Parathyroid adenoma (tissue), 2 donors: ENCODE measurements around the gene ZBTB34.

Source experiments
- H2AFZ ChIP-seq: fragments of 300-600 bp; sonication (generic); one replicate; pipeline ENCODE4 v1.7.0; 2017; ENCODE audit warnings: antibody characterized with exemption, mild to moderate bottlenecking
- H3K27ac ChIP-seq: fragments of 300-600 bp; sonication (generic); one replicate; pipeline ENCODE4 v1.7.0; 2017
- H3K27me3 ChIP-seq: fragments of 300-600 bp; sonication (generic); one replicate; pipeline ENCODE4 v1.7.0; 2017; ENCODE audit warnings: low read length; ENCODE audit not compliant: control insufficient read depth, insufficient read depth
- H3K36me3 ChIP-seq: fragments of 300-600 bp; sonication (generic); one replicate; pipeline ENCODE4 v1.7.0; 2017; ENCODE audit warnings: low read length; ENCODE audit not compliant: control insufficient read depth, insufficient read depth
- H3K4me1 ChIP-seq: fragments of 300-600 bp; sonication (generic); one replicate; pipeline ENCODE4 v1.7.0; 2017; ENCODE audit warnings: control low read depth
- H3K4me2 ChIP-seq: fragments of 300-600 bp; sonication (generic); one replicate; pipeline ENCODE4 v1.7.0; 2017; ENCODE audit warnings: low read length
- H3K4me3 ChIP-seq: fragments of 300-600 bp; sonication (generic); one replicate; pipeline ENCODE4 v1.7.0; 2017; ENCODE audit warnings: low read depth, low read length
- H3K79me2 ChIP-seq: fragments of 300-600 bp; sonication (generic); one replicate; pipeline ENCODE4 v1.7.0; 2017; ENCODE audit warnings: control low read depth
- H3K9ac ChIP-seq: fragments of 300-600 bp; sonication (generic); one replicate; pipeline ENCODE4 v1.7.0; 2017; ENCODE audit warnings: mild to moderate bottlenecking
- H3K9me3 ChIP-seq: fragments of 300-600 bp; sonication (generic); one replicate; pipeline ENCODE4 v1.7.0; 2017; ENCODE audit warnings: low read length; ENCODE audit not compliant: control insufficient read depth
- TF ChIP-seq, protein P1 (sequence below): fragments of 300-600 bp; sonication (generic); IDR thresholded peaks from one replicate; pipeline ENCODE4 v1.7.0; 2017; ENCODE audit warnings: antibody characterized with exemption, mild to moderate bottlenecking
- donor health status: primary hyperparathyroidism.

ZBTB34 gene

DNA sequence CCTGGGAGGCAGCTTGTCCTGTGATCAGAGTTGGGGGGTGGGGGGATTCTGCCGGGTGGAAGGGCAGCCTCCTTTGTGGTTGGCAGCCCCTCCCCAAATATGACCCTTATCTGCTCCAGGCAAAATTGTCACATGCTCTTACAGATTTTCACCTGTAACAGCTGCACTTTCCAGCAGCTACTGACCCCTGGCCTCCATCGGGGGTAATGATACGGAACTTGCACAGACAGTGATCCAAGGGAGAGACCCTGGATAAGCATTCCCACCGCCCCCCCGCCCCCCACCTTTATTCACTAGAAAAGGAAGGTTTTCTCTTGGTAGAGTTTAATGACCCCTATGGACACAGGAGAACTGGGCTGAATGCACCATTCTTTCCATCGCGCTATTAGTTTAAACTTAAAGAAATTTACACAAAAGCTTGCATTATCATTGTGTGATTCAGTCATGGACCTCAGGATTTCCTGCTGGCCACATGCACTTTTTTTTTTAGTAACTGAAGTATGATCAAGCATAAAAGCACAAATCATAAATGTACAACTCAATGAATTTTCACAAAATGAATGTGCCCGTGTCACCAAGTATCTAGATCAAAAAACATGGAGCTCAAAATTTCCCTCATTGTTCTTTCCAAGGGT, 10.7 kb upstream of the ZBTB34 start:
- H3K9ac ChIP-seq: no peak overlapping the region
- TF ChIP-seq, protein P1, sequence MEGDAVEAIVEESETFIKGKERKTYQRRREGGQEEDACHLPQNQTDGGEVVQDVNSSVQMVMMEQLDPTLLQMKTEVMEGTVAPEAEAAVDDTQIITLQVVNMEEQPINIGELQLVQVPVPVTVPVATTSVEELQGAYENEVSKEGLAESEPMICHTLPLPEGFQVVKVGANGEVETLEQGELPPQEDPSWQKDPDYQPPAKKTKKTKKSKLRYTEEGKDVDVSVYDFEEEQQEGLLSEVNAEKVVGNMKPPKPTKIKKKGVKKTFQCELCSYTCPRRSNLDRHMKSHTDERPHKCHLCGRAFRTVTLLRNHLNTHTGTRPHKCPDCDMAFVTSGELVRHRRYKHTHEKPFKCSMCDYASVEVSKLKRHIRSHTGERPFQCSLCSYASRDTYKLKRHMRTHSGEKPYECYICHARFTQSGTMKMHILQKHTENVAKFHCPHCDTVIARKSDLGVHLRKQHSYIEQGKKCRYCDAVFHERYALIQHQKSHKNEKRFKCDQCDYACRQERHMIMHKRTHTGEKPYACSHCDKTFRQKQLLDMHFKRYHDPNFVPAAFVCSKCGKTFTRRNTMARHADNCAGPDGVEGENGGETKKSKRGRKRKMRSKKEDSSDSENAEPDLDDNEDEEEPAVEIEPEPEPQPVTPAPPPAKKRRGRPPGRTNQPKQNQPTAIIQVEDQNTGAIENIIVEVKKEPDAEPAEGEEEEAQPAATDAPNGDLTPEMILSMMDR: no peak
- H3K9me3 ChIP-seq: no peaks in the 10 kb centered on the region
- H3K27ac ChIP-seq: no peak overlapping the region
- H3K36me3 ChIP-seq: no peaks in the 10 kb centered on the region
- H3K4me3 ChIP-seq: no peak overlapping the region
- H3K4me1 ChIP-seq: no peaks in the 10 kb centered on the region
- no peaks in the 10 kb centered on the region for H3K79me2 ChIP-seq
- no peaks in the 10 kb centered on the region for H3K27me3 ChIP-seq
- no peak overlapping the region for H3K4me2 ChIP-seq
- H2AFZ ChIP-seq: no peak overlapping the region

DNA sequence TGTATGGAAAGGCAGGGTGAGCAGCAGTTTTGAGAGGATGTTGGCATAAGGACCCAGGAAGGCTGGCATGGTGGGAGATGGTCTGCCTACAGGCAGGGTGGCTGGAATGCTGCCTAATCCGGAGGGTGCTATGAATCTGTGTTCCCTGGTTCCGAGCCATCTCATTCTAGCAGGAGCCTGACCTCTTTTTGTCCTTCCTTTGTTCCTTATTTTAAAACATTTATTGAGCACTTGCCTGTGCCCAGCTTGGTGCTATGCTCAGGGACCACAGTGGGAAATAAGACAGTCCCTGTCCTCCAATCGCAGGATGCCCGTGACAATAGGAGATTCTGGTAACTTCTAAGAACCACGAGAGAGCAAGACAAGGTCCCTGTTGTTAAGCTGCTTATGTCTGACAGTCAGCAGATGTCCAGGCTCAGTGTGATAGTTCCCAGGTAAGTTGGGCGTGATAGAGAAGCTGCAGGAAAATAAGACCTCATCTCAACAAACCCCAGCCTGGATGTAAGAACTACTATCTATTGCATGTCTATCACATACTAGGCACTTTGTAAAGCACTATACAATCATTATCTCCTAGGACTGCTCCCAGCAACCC, 9.1 kb upstream of the ZBTB34 start:
- Histone ChIP-seq H3K4me3 (no peak overlapping the region), H3K79me2 (no peaks in the 10 kb centered on the region), H3K9ac (no peak overlapping the region), H3K4me1 (no peaks in the 10 kb centered on the region), H3K36me3 (no peaks in the 10 kb centered on the region), H3K4me2 (no peak overlapping the region), H3K27ac (no peak overlapping the region), H2AFZ (no peak overlapping the region), H3K27me3 (no peaks in the 10 kb centered on the region), H3K9me3 (no peaks in the 10 kb centered on the region)
- TF ChIP-seq, protein P1: no peak

DNA sequence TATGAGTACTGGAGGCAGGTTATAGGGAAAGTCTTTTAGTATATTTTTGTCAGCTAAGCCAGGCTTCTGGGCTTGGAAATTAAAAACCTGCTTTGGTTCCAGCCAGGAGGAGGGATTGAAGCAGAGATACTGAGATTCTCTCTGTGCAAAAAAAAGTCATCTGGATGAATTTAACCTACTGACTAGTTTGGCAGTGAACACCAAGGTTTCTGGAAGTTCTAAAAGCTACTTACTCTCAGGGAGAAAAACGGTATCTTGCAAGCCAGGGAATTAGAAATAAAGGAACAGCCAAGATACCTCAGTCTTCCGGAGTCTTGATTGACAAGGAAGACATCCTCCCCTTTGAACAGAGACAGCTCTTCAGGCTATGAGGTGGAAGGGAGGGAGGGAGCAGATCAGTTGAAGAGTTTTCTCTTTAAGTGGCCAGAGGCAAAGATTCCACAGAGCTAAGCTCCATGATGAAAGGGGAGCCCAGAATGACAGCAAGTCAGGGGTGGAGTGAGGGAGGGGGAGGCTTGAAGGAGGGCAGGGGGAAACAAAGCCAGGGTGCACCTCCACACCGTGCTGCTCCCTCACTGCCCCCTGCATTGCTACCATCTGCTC, 8.3 kb upstream of the ZBTB34 start:
- Histone ChIP-seq H3K27ac (no peak overlapping the region), H3K9ac (no peak overlapping the region), H3K36me3 (no peaks in the 10 kb centered on the region), H3K4me3 (no peak overlapping the region), H3K79me2 (no peaks in the 10 kb centered on the region), H3K27me3 (no peaks in the 10 kb centered on the region), H3K4me1 (no peaks in the 10 kb centered on the region), H3K9me3 (no peaks in the 10 kb centered on the region), H3K4me2 (no peak overlapping the region), H2AFZ (no peak overlapping the region)
- TF ChIP-seq, protein P1: no peak

DNA sequence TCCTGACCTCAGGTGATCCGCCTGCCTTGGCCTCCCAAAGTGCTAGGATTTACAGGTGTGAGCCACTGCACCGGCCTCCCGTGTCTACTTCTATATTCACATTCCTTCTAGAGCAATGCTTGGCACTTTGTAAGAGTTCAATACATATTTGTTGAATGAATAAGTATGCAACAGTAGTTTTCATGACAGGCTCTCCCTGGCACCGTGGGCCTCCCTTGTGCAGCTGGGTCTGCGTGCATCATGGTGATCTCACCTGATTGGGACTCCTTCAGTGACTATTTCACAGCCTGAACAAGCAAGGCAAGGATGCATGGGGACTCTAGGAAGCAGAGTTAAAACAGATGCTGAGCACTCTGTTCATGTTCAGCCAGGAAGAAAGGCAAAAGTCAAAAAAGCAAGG, 6.8 kb upstream of the ZBTB34 start:
- no peaks in the 10 kb centered on the region for H3K4me1 ChIP-seq
- no peak overlapping the region for H3K9ac ChIP-seq
- H3K27ac ChIP-seq: no peak overlapping the region
- H3K36me3 ChIP-seq: no peaks in the 10 kb centered on the region
- no peaks in the 10 kb centered on the region for H3K79me2 ChIP-seq
- H3K4me3 ChIP-seq: no peak overlapping the region
- H3K27me3 ChIP-seq: no peaks in the 10 kb centered on the region
- TF ChIP-seq, protein P1: no peak
- H3K9me3 ChIP-seq: no peaks in the 10 kb centered on the region
- no peak overlapping the region for H3K4me2 ChIP-seq
- H2AFZ ChIP-seq: no peak overlapping the region
